Stimulated activated memory B cell treated with anti-CD40 and anti-IgM and Interleukin-4, amounts not matched to agents 10 μg/mL and 1 μg/mL and 100 μg/mL, for 72 hours (primary cell): ENCODE measurements around the gene IPO9.

Experiments
- ATAC-seq: fragments of 150-1000 bp; cut with Tn5 transposase; 2 replicates; pipeline ENCODE4 v1.10.0; 2021
- H3K27ac Mint-ChIP-seq: one replicate; pipeline ENCODE4 v1.8.0; 2022; ENCODE audit warnings: mild to moderate bottlenecking, mixed read lengths
- H3K27me3 Mint-ChIP-seq: one replicate; pipeline ENCODE4 v1.8.0; 2022; ENCODE audit warnings: mixed read lengths
- H3K36me3 Mint-ChIP-seq: one replicate; pipeline ENCODE4 v1.8.0; 2022; ENCODE audit warnings: mixed read lengths
- H3K4me1 Mint-ChIP-seq: one replicate; pipeline ENCODE4 v1.8.0; 2022; ENCODE audit warnings: mixed read lengths
- H3K4me3 Mint-ChIP-seq: one replicate; pipeline ENCODE4 v1.8.0; 2022; ENCODE audit warnings: mild to moderate bottlenecking, moderate library complexity, mixed read lengths
- H3K9me3 Mint-ChIP-seq: one replicate; pipeline ENCODE4 v1.8.0; 2022; ENCODE audit warnings: mixed read lengths

IPO9 gene

DNA sequence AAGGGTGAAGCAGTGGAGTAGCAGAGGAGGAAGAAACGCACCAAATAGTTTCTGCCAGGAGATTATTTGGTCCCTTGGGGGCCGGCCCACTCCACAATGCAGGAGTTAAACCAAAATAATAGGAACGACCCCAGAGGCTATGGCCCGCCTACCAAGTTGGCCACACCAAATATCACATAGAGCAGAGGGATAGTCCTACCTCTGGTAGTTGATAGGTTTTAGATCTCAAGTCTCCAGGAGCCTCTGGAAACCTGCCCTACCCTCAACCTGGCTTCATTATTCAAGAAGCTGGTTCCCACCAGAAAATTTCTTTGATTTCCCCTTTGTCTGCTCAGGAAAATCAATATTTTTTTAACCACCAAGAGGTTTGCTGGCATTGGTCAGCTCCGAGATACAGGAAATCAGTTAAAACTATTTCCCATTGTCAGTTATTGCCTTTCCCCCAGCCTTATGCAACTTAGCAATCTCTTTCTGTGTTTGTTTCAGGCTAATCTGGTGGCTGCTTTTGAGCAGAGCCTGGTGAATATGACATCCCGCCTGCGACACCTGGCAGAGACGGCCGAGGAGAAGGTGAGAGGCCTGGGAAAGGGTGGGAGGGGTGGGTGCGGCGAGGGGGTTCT is 35.5 kb upstream of the IPO9 start:
- Mint-ChIP-seq H3K27me3 (no peaks in the 10 kb centered on the region), H3K4me1 (no peaks in the 10 kb centered on the region), H3K9me3 (no peaks in the 10 kb centered on the region), H3K36me3 (no peaks in the 10 kb centered on the region), H3K4me3 (no peak overlapping the region), H3K27ac (no peak overlapping the region)
- no peak for ATAC-seq

DNA sequence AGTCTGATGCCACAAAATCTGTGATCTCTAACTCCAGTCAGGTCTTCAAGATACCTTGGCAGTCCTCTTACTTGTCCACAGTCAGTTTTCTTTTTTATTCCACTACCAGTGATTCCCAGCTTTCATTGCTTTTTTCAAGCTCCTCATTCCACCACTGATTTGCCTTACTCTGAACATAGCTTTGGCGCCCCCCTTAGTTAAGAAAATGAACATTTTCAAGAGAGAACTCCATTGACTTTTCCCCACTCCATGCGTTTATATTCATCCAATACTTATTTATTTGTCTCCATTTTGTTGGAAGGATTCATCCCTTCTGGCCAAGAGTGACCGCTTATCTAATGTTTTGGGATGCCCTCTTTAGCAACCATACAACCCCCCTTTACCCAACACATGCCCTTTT is 33.9 kb upstream of the IPO9 start:
- Mint-ChIP-seq H3K4me1 (no peaks in the 10 kb centered on the region), H3K27me3 (no peaks in the 10 kb centered on the region), H3K9me3 (no peaks in the 10 kb centered on the region), H3K36me3 (no peaks in the 10 kb centered on the region), H3K27ac (no peak overlapping the region), H3K4me3 (no peak overlapping the region)
- no peak for ATAC-seq

DNA sequence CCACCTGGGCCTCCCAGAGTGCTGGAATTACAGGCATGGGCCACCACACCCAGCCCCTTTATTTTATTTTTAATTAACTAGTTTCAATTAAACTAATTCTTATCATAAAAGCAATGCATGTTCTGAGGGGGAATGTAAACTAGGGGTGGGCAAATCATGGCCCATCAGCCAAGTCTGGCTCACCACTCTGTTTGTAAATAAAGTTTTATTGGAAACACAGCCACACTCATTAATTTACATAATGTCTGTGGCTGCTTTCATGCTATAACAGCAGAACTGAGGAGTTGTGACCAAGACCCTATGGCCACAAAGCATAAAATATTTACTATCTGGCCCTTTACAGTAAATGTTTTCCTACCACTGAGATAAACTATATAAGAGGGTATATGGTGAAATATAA is 28.7 kb upstream of the IPO9 start:
- no peaks in the 10 kb centered on the region for H3K27me3 Mint-ChIP-seq
- H3K4me3 Mint-ChIP-seq: no peak overlapping the region
- no peak for ATAC-seq
- H3K9me3 Mint-ChIP-seq: no peaks in the 10 kb centered on the region
- no peaks in the 10 kb centered on the region for H3K4me1 Mint-ChIP-seq
- no peak overlapping the region for H3K27ac Mint-ChIP-seq
- peaks cover 18% of the 10 kb centered on the region for H3K36me3 Mint-ChIP-seq

DNA sequence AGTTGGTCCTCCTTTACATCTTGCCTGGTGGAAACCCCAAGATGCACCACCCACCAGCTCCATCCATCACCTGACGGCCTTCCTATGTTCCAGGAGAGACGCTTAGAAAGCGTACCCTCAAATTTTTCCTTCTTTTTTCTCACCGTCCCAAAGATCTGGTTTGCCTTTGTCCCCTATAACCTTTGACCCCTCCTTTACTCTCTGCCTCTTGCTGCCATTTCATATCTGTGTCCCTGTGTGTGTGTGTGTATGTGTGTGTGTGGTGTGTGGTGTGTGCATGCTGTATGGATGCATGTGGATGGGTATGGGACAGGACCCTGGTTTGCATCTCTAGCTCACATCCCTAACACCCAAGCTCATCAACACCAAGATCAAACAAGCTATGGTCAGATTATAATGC is 22.2 kb upstream of the IPO9 start:
- Mint-ChIP-seq H3K36me3 (peaks cover 43% of the 10 kb centered on the region), H3K27ac (no peak overlapping the region), H3K4me3 (no peak overlapping the region)

DNA sequence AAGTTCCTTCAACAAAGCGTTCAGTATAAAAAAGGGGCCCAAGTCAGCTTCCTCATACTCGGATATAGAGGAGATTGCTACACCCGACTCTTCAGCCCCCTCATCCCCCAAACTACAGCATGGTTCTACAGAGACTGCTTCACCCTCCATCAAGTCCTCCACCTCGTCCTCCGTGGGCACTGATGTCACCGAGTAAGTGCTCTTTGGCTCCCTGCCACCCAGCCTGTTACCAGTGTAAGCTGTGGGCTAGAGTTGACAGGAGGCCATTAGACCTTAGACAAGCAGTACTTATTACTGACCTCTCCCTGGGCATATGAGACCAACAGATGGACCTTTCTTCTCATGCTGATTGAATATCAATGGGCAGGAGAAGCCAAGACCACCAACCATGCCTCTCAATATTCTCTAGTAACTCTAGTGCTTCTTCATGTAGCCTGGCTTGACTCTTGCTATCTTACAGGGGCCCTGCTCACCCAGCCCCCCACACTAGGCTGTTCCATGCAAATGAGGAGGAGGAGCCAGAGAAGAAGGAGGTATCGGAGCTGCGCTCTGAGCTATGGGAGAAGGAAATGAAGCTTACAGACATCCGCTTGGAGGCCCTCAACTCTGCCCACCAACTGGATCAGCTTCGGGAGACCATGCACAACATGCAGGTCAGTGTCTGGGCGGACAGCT is 20.9 kb upstream of the IPO9 start:
- no peak for ATAC-seq
- Mint-ChIP-seq H3K36me3 (peaks cover 41% of the 10 kb centered on the region), H3K4me1 (no peaks in the 10 kb centered on the region), H3K9me3 (no peaks in the 10 kb centered on the region), H3K27me3 (no peaks in the 10 kb centered on the region), H3K4me3 (no peak overlapping the region), H3K27ac (no peak overlapping the region)

More for the DNA sequence above, 22.2 kb upstream of the IPO9 start:
- Mint-ChIP-seq H3K4me1 (no peaks in the 10 kb centered on the region), H3K9me3 (no peaks in the 10 kb centered on the region), H3K27me3 (no peaks in the 10 kb centered on the region)
- ATAC-seq: no peak

DNA sequence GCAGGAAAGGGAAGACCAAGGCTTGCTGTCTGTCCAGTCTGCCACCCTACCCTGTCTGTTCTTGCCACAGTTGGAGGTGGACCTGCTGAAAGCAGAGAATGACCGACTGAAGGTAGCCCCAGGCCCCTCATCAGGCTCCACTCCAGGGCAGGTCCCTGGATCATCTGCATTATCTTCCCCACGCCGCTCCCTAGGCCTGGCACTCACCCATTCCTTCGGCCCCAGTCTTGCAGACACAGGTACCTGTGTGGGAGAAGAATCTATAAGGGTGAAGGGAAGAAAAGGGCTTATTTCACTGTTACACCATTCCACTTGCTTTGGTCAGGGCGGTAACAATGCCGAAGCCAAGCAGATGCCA is 20.3 kb upstream of the IPO9 start:
- no peak for ATAC-seq
- Mint-ChIP-seq H3K27me3 (no peaks in the 10 kb centered on the region), H3K4me3 (no peak overlapping the region), H3K36me3 (peaks cover 38% of the 10 kb centered on the region), H3K27ac (no peak overlapping the region), H3K4me1 (no peaks in the 10 kb centered on the region), H3K9me3 (no peaks in the 10 kb centered on the region)

DNA sequence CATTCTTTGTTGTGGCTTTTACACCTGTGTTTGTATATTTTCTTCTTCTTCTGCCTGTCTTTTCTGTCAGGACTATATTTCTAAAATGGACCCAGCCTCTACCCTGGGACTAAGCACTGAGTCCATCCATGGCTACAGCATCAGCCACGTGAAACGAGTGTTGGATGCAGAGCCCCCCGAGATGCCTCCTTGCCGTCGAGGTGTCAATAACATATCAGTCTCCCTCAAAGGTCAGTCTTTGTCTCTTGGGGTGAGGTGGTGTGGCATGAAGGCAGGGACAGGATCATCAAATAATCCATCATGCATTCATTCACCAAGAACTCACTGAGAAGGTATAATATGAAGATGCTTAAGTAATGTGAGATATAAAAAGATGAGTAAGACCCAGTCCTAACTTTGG is 19.1 kb upstream of the IPO9 start:
- Mint-ChIP-seq H3K4me3 (no peak overlapping the region), H3K9me3 (no peaks in the 10 kb centered on the region), H3K27me3 (no peaks in the 10 kb centered on the region), H3K4me1 (no peaks in the 10 kb centered on the region), H3K36me3 (peaks cover 27% of the 10 kb centered on the region), H3K27ac (no peak overlapping the region)
- ATAC-seq: no peak

DNA sequence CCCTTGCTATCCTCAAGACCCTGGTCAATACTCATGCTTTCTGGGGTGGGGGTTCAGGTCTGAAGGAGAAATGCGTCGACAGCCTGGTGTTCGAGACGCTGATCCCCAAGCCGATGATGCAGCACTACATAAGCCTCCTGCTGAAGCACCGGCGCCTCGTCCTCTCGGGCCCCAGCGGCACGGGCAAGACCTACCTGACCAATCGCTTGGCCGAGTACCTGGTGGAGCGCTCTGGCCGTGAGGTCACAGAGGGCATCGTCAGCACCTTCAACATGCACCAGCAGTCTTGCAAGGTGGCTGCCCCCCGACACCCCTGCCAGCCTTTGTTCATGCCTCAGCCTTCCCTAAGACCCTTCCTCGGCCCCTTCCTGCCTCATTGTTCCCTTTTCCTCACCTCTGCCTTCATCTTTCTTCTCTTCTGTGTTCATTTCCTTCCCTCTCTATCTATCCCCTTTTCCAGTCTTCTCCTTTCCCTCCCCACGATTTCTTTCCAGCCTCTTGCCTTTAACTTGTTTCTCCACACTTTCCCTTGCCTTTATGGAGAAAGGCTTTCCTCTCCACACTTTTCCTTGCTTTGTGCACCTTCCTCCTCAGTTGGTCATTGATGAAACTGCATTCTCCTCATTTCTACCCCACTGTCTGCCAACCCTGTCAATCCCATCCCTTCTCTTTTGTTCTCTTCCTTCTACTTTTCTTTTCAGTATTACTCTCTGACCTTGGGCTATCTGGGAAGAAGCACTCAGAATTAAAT is 18.3 kb upstream of the IPO9 start:
- no peak for ATAC-seq
- Mint-ChIP-seq H3K9me3 (no peaks in the 10 kb centered on the region), H3K36me3 (peaks cover 27% of the 10 kb centered on the region), H3K27me3 (no peaks in the 10 kb centered on the region), H3K4me1 (no peaks in the 10 kb centered on the region), H3K4me3 (no peak overlapping the region), H3K27ac (no peak overlapping the region)

DNA sequence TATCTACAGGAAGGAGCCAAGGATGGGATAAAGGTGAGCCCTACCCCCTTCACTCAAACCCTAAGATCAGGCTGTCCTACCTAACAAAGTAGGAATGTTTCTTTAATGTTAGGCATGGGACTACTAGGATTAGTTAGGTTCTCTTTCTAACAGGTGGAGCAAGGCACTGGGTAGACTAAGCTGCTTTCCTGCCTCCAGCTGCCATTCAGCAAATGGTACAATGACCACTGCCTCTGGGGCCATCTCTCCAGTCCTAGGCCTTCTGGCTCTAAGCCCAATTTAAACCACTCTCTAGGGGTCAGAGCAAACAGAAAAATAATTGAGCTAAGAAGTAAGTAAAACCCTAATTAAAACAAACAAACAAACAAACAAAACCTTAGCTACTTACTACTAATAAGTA is 15.7 kb upstream of the IPO9 start:
- no peak overlapping the region for H3K4me3 Mint-ChIP-seq
- H3K27me3 Mint-ChIP-seq: no peaks in the 10 kb centered on the region
- H3K27ac Mint-ChIP-seq: no peak overlapping the region
- no peak for ATAC-seq
- no peaks in the 10 kb centered on the region for H3K9me3 Mint-ChIP-seq
- no peaks in the 10 kb centered on the region for H3K4me1 Mint-ChIP-seq
- peaks cover 33% of the 10 kb centered on the region for H3K36me3 Mint-ChIP-seq

DNA sequence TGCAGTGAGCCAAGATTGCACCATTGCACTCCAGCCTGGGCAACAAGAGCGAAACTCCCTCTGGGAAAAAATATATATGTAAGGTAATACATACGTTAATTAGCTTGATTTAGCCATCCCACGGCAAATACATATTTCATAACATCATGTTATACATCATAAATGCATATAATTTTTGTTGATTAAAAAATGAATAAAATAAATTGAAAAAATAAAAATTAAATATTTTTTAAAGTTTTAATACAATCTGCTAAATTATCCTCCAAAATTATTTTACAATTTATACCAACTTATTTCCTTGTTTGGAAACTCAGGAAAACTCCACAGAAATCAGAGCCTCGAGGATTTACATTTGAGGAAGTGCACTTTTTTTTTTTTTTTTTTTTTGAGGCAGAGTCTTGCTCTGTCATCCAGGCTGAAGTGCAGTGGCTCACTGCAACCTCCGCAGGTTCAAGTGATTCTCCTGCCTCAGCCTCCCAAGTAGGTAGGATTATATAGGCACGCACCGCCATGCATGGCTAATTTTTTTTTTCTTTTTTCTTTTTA is 12.6 kb upstream of the IPO9 start:
- no peaks in the 10 kb centered on the region for H3K9me3 Mint-ChIP-seq
- H3K4me3 Mint-ChIP-seq: no peak overlapping the region
- H3K4me1 Mint-ChIP-seq: no peaks in the 10 kb centered on the region
- no peak for ATAC-seq
- H3K27me3 Mint-ChIP-seq: no peaks in the 10 kb centered on the region
- no peak overlapping the region for H3K27ac Mint-ChIP-seq
- peaks cover 23% of the 10 kb centered on the region for H3K36me3 Mint-ChIP-seq

DNA sequence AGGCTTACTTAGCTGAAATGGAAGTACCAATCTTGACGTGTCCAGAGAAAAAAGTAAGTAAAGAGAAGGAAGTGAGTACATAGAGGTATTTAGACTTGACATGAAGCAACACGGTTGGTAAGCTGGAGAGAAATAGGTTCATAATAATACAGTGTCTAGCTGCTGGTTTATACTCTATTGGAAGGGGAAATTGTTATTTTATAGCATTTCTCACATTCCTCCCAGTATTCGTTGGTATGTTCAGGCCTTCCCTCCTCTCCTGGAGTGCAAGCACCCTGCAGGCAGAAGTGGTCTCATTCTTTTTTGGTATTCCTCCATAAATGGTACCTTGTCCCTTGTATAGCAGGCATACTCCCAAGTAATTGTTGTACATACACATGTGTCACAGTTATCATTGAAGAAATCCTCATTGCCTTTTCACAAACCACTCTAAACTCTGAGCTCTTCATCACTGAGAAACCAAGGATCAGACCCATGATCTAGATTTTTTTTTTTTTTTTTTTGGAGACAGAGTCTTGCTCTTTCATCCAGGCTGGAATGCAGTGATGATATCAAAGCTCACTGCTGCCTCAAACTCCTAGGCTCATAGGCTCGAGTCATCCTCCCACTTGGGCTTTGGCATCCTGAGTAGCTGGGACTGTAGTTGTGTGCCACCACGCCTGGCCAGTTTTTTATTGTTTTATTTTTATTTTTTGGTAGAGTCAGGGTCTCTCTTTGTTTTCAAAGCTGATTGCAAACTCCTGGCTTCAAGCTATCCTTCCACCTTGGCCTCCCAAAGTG is 9.8 kb upstream of the IPO9 start:
- H3K36me3 Mint-ChIP-seq: peaks cover 18% of the 10 kb centered on the region
- H3K4me1 Mint-ChIP-seq: no peaks in the 10 kb centered on the region
- no peaks in the 10 kb centered on the region for H3K9me3 Mint-ChIP-seq
- ATAC-seq: no peak
- no peak overlapping the region for H3K27ac Mint-ChIP-seq
- H3K4me3 Mint-ChIP-seq: no peak overlapping the region
- H3K27me3 Mint-ChIP-seq: no peaks in the 10 kb centered on the region

DNA sequence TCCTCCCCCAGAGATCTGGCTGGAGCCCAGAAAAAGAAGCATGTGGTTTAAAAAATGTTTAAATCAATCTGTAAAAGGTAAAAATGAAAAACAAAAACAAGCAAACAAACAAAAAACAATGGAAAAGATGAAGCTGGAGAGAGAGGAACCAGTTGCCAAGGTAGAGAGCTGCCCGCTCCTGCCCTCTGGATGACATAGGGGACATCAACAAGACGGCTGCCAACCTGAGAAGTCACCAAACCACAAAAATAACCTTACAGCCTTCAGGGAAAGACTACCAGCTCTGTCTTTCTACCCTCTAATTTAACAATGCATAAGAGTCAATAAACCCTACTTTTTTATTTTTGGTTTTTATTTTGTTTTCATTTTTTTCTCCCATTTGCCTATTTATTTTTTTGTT is 8.5 kb upstream of the IPO9 start:
- Mint-ChIP-seq H3K9me3 (no peaks in the 10 kb centered on the region), H3K4me3 (no peak overlapping the region), H3K27ac (no peak overlapping the region), H3K36me3 (peaks cover 18% of the 10 kb centered on the region), H3K27me3 (no peaks in the 10 kb centered on the region), H3K4me1 (no peaks in the 10 kb centered on the region)
- no peak for ATAC-seq

DNA sequence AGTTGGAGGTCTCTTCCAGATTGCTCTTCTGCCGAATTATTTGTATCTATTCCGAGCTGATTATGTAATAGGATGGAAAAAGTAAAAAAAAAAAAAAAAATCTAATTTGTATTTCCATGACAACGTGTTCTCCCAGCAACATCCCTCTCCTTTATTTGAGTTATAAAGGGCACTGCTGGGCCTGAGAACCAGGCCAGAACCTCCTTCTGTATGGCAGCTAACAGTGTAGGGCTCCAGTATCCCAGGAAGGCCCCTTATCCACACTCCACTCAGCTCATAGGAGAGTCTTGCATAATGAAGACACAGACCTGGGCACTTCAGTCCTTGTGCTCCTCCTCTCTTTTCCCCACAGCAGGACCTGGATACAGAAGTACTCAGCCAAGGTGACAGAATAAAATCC is 3.7 kb upstream of the IPO9 start:
- Mint-ChIP-seq H3K36me3 (peaks cover 7% of the 10 kb centered on the region), H3K4me3 (no peak overlapping the region), H3K4me1 (peaks cover 26% of the 10 kb centered on the region), H3K27me3 (no peaks in the 10 kb centered on the region), H3K9me3 (no peaks in the 10 kb centered on the region), H3K27ac (no peak overlapping the region)
- ATAC-seq: no peak

DNA sequence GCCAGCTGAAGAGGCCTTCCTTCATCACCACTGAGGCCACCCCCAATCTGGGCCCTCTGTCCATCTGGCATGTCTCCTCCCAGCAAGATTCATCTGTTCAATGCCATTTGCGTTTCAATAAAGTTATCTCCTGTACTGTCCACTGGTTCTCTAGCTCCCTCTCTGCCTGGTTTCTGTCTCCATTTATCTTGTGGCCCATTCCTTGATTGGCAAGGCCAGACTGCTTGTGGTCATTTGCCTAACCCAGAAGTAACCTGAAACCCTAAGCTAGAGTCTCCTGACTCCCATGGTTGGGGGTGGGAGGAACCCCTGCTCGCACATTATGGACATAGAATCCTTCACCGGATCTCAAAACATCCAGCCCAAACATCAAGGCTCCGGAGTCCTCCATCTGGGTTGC is 2.1 kb upstream of the IPO9 start:
- Mint-ChIP-seq H3K36me3 (no peaks in the 10 kb centered on the region), H3K9me3 (no peaks in the 10 kb centered on the region), H3K4me1 (peaks cover 42% of the 10 kb centered on the region), H3K4me3 (no peak overlapping the region), H3K27me3 (no peaks in the 10 kb centered on the region), H3K27ac (no peak overlapping the region)
- no peak for ATAC-seq
